ENCODE results near the gene GPR152.

GRCh38 chr11:67423466-67423865 is 29.1 kb downstream of the GPR152 start:
- TF ChIP-seq POLR2A (IDR thresholded peaks at IDR 0.05): no peak
- no peak for TF ChIP-seq CTCF (IDR thresholded peaks at IDR 0.05)
